Measurements from ENCODE around the gene GAL3ST1. TPM values are rescaled to one million over a fixed set of nuclear protein-coding genes. Genes with fewer than 3 reads are reported as not detected.
"Not testable (repeated sequence)": the region's sequence is repeated elsewhere in the genome, so short reads cannot be mapped to it uniquely, and the experiment has no call there.

The GAL3ST1 gene
- total and polyA plus RNA-seq, 2 experiments from 2014 or later, result 11.4 to 17.1 TPM

- DNase-seq (ENCODE audit: low spot score), result no peak
- H3K9me3 ChIP-seq (ENCODE audit: low read depth), result no peaks in the 10 kb centered on the region
- H3K79me2 ChIP-seq, result no peaks in the 10 kb centered on the region
- H3K27ac ChIP-seq, result no peak overlapping the region
- no peaks in the 10 kb centered on the region for H3K36me3 ChIP-seq (replicated peaks; ENCODE audit: insufficient read depth, low read depth)
- H3K4me3 ChIP-seq, result no peak overlapping the region
- H3K27me3 ChIP-seq, result no peaks in the 10 kb centered on the region
- TF ChIP-seq EZH2 (IDR thresholded peaks at IDR 0.05; ENCODE audit: borderline replicate concordance) (no peak), EZH2phosphoT487 (IDR thresholded peaks at IDR 0.05; ENCODE audit: low read depth, severe bottlenecking, unreplicated experiment) (no peak)
- TF ChIP-seq, protein P1, sequence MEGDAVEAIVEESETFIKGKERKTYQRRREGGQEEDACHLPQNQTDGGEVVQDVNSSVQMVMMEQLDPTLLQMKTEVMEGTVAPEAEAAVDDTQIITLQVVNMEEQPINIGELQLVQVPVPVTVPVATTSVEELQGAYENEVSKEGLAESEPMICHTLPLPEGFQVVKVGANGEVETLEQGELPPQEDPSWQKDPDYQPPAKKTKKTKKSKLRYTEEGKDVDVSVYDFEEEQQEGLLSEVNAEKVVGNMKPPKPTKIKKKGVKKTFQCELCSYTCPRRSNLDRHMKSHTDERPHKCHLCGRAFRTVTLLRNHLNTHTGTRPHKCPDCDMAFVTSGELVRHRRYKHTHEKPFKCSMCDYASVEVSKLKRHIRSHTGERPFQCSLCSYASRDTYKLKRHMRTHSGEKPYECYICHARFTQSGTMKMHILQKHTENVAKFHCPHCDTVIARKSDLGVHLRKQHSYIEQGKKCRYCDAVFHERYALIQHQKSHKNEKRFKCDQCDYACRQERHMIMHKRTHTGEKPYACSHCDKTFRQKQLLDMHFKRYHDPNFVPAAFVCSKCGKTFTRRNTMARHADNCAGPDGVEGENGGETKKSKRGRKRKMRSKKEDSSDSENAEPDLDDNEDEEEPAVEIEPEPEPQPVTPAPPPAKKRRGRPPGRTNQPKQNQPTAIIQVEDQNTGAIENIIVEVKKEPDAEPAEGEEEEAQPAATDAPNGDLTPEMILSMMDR (IDR thresholded peaks at IDR 0.05; ENCODE audit: poor library complexity), result no peak
- no peaks in the 10 kb centered on the region for H4K20me1 ChIP-seq (ENCODE audit: insufficient read depth, poor library complexity, severe bottlenecking)
- no peaks in the 10 kb centered on the region for H3K4me1 ChIP-seq (ENCODE audit: insufficient read depth)
- H2AFZ ChIP-seq, result no peak overlapping the region
- WGBS (ENCODE audit: low lambda C conversion rate, missing lambda C conversion rate), result 95% methylated on average over 48 of the region's 73 CpGs
- H3K9me2 ChIP-seq (replicated peaks; ENCODE audit: insufficient read depth), result no peaks in the 10 kb centered on the region
- no peak overlapping the region for H3K4me2 ChIP-seq
Measured at GRCh38 chr22:30555282-30556210, 18.9 kb downstream of the GAL3ST1 start.

- H3K79me2 ChIP-seq, result no peaks in the 10 kb centered on the region
- no peaks in the 10 kb centered on the region for H3K27me3 ChIP-seq
- H3K9me2 ChIP-seq (replicated peaks; ENCODE audit: insufficient read depth), result no peaks in the 10 kb centered on the region
- H3K4me2 ChIP-seq, result no peak overlapping the region
- no peaks in the 10 kb centered on the region for H3K9me3 ChIP-seq (ENCODE audit: low read depth)
- no peak overlapping the region for H3K27ac ChIP-seq
- no peaks in the 10 kb centered on the region for H3K4me1 ChIP-seq (ENCODE audit: insufficient read depth)
- 83% methylated on average over 7 of the region's 7 CpGs for WGBS (ENCODE audit: low lambda C conversion rate, missing lambda C conversion rate)
- no peaks in the 10 kb centered on the region for H4K20me1 ChIP-seq (ENCODE audit: insufficient read depth, poor library complexity, severe bottlenecking)
- no peaks in the 10 kb centered on the region for H3K36me3 ChIP-seq (replicated peaks; ENCODE audit: insufficient read depth, low read depth)
- no peak overlapping the region for H2AFZ ChIP-seq
- no peak for DNase-seq (ENCODE audit: low spot score)
- TF ChIP-seq EZH2 (IDR thresholded peaks at IDR 0.05; ENCODE audit: borderline replicate concordance) (no peak), EZH2phosphoT487 (IDR thresholded peaks at IDR 0.05; ENCODE audit: low read depth, severe bottlenecking, unreplicated experiment) (no peak)
- TF ChIP-seq, protein P1 (IDR thresholded peaks at IDR 0.05; ENCODE audit: poor library complexity), result no peak
- H3K4me3 ChIP-seq, result no peak overlapping the region
Measured at GRCh38 chr22:30553971-30554370, 20.5 kb downstream of the GAL3ST1 start.

- Histone ChIP-seq H3K9me2 (replicated peaks; ENCODE audit: insufficient read depth) (no peaks in the 10 kb centered on the region), H3K4me3 (no peak overlapping the region), H3K4me1 (ENCODE audit: insufficient read depth) (no peaks in the 10 kb centered on the region), H3K27me3 (no peaks in the 10 kb centered on the region), H3K79me2 (no peaks in the 10 kb centered on the region), H3K36me3 (replicated peaks; ENCODE audit: insufficient read depth, low read depth) (no peaks in the 10 kb centered on the region), H4K20me1 (ENCODE audit: insufficient read depth, poor library complexity, severe bottlenecking) (no peaks in the 10 kb centered on the region), H3K27ac (no peak overlapping the region), H3K9me3 (ENCODE audit: low read depth) (no peaks in the 10 kb centered on the region), H3K4me2 (no peak overlapping the region), H2AFZ (no peak overlapping the region)
- WGBS (ENCODE audit: low lambda C conversion rate, missing lambda C conversion rate), result 52% methylated on average over 1 of the region's 1 CpG
- TF ChIP-seq, protein P1 (IDR thresholded peaks at IDR 0.05; ENCODE audit: poor library complexity), result no peak
- TF ChIP-seq EZH2phosphoT487 (IDR thresholded peaks at IDR 0.05; ENCODE audit: low read depth, severe bottlenecking, unreplicated experiment) (no peak), EZH2 (IDR thresholded peaks at IDR 0.05; ENCODE audit: borderline replicate concordance) (no peak)
- no peak for DNase-seq (ENCODE audit: low spot score)
Measured at GRCh38 chr22:30552719-30553118, 21.7 kb downstream of the GAL3ST1 start.

DNA sequence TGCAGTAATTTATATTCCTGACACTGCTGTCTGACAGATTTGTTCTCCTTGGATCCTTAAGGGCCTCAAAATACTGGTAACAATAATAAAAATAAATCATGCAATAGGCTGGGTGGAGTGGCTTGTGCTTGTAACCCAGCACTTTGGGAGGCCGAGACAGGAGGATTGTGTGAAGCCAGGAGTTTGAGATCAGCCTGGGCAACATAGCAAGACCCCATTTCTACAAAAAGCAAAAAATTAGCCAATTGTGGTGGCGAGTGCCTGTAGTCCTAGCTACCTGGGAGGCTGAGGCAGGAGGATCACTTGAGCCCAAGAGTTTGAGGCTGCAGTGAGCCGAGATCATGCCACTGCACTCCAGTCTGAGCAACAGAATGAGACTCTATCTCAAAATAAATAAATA, 22.7 kb downstream of the GAL3ST1 start:
- H3K27ac ChIP-seq, H3K79me2 ChIP-seq: not testable (repeated sequence)
- 88% methylated on average over 3 of the region's 3 CpGs for WGBS (ENCODE audit: low lambda C conversion rate, missing lambda C conversion rate)

More for the DNA sequence above, 22.7 kb downstream of the GAL3ST1 start:
- H3K36me3 ChIP-seq (replicated peaks; ENCODE audit: insufficient read depth, low read depth); H3K4me1 ChIP-seq (ENCODE audit: insufficient read depth); H3K27me3 ChIP-seq; H2AFZ ChIP-seq; H4K20me1 ChIP-seq (ENCODE audit: insufficient read depth, poor library complexity, severe bottlenecking); H3K9me2 ChIP-seq (replicated peaks; ENCODE audit: insufficient read depth); DNase-seq (ENCODE audit: low spot score); H3K9me3 ChIP-seq (ENCODE audit: low read depth); H3K4me2 ChIP-seq; H3K4me3 ChIP-seq: not testable (repeated sequence)
